Mucosa of gallbladder (tissue), 1 donor: ENCODE results near the gene GRAMD4. TPM values are rescaled to one million over a fixed set of nuclear protein-coding genes. Genes with fewer than 3 reads are reported as not detected.

Experiments used
- DNase-seq: peaks from one replicate; pipeline ENCODE4 v3.0.0-alpha.2; 2020; ENCODE audit warnings: low spot score
- total RNA-seq: library from RNA; stranded (reverse); gene quantifications from one replicate; pipeline ENCODE4 v1.2.1, GENCODE V29; 2021
- donor health status: DM: no; HTN: no; CAD: no.

GRAMD4 gene
- total RNA-seq, 1 donor from 2014 or later, result 142 TPM

GRCh38 chr22:46671824-46672432 lies 51.7 kb downstream of the GRAMD4 start:
- DNase-seq, result no peak

GRCh38 chr22:46672731-46673130 lies 52.5 kb downstream of the GRAMD4 start:
- DNase-seq, result peak; percentile 28

- no peak for DNase-seq
Observed at GRCh38 chr22:46673205-46673604, 53.0 kb downstream of the GRAMD4 start.

- DNase-seq, result no peak
Observed at GRCh38 chr22:46673662-46674236, 53.6 kb downstream of the GRAMD4 start.

- DNase-seq, result peak; percentile 61
Observed at GRCh38 chr22:46674367-46674781, 54.2 kb downstream of the GRAMD4 start.

GRCh38 chr22:46674906-46675305 lies 54.7 kb downstream of the GRAMD4 start:
- no peak for DNase-seq

GRCh38 chr22:46675479-46675878 lies 55.3 kb downstream of the GRAMD4 start:
- no peak for DNase-seq

- DNase-seq, result no peak
Observed at GRCh38 chr22:46675938-46676337, 55.8 kb downstream of the GRAMD4 start.

- no peak for DNase-seq
Observed at GRCh38 chr22:46676479-46676878, 56.3 kb downstream of the GRAMD4 start.

GRCh38 chr22:46676881-46677280 lies 56.7 kb downstream of the GRAMD4 start:
- no peak for DNase-seq

- DNase-seq, result no peak
Observed at GRCh38 chr22:46677323-46678002, 57.3 kb downstream of the GRAMD4 start.

GRCh38 chr22:46678003-46678657 lies 57.9 kb downstream of the GRAMD4 start:
- DNase-seq, result no peak

GRCh38 chr22:46678785-46679700 lies 58.9 kb downstream of the GRAMD4 start:
- no peak for DNase-seq

- no peak for DNase-seq
Observed at GRCh38 chr22:46679706-46680269, 59.6 kb downstream of the GRAMD4 start.

- DNase-seq, result no peak
Observed at GRCh38 chr22:46681010-46681409, 60.8 kb downstream of the GRAMD4 start.

GRCh38 chr22:46682011-46682731 lies 62.0 kb downstream of the GRAMD4 start:
- no peak for DNase-seq

- no peak for DNase-seq
Observed at GRCh38 chr22:46684706-46685105, 64.5 kb downstream of the GRAMD4 start.

GRCh38 chr22:46686221-46687047 lies 66.2 kb downstream of the GRAMD4 start:
- peak; percentile 41 for DNase-seq

- DNase-seq, result no peak
Observed at GRCh38 chr22:46687048-46687444, 66.9 kb downstream of the GRAMD4 start.

GRCh38 chr22:46687460-46687859 lies 67.3 kb downstream of the GRAMD4 start:
- no peak for DNase-seq
